Activated T-cell treated with anti-CD3 and anti-CD28 coated beads, Interleukin-2, amount 50 U/mL, for 1 hour (primary cell): ENCODE results near the gene JCHAIN.

Experiments used
- DNase-seq: peaks from one replicate; pipeline ENCODE4 v3.0.0-alpha.2; 2020

JCHAIN gene

GRCh38 chr4:70634482-70634881 lies 31.8 kb downstream of the JCHAIN start:
- DNase-seq, result no peak

- DNase-seq, result no peak
Observed at GRCh38 chr4:70632028-70632427, 34.3 kb downstream of the JCHAIN start.

- no peak for DNase-seq
Observed at GRCh38 chr4:70630162-70630561, 36.1 kb downstream of the JCHAIN start.

- DNase-seq, result no peak
Observed at GRCh38 chr4:70629469-70630090, 36.7 kb downstream of the JCHAIN start.

GRCh38 chr4:70628444-70628843 lies 37.9 kb downstream of the JCHAIN start, which contains the start of gene ENAM:
ENAM (plus strand) TSS chr4:70628744; CDS start chr4:70629501, 757 bp downstream.
- no peak for DNase-seq

GRCh38 chr4:70627620-70628019 lies 38.7 kb downstream of the JCHAIN start:
- no peak for DNase-seq

- DNase-seq, result no peak
Observed at GRCh38 chr4:70624226-70624793, 42.0 kb downstream of the JCHAIN start.

- no peak for DNase-seq
Observed at GRCh38 chr4:70623323-70623722, 43.0 kb downstream of the JCHAIN start.

GRCh38 chr4:70619778-70620177 lies 46.5 kb downstream of the JCHAIN start:
- no peak for DNase-seq

- DNase-seq, result no peak
Observed at GRCh38 chr4:70619288-70619687, 47.0 kb downstream of the JCHAIN start.

- no peak for DNase-seq
Observed at GRCh38 chr4:70614184-70614555, 52.1 kb downstream of the JCHAIN start.

- no peak for DNase-seq
Observed at GRCh38 chr4:70613306-70614183, 52.8 kb downstream of the JCHAIN start.

GRCh38 chr4:70608324-70608723 lies 58.0 kb downstream of the JCHAIN start:
- DNase-seq, result no peak

GRCh38 chr4:70607334-70607853 lies 58.9 kb downstream of the JCHAIN start:
- no peak for DNase-seq

GRCh38 chr4:70606459-70606858 lies 59.8 kb downstream of the JCHAIN start:
- DNase-seq, result no peak
